Common myeloid progenitor, CD34-positive (primary cell): ENCODE results near the gene TIMD4. TPM values are rescaled to one million over a fixed set of nuclear protein-coding genes. Genes with fewer than 3 reads are reported as not detected.

Source experiments
- CTCF ChIA-PET: fragments of 350-600 bp; sonication (Branson Sonifier 250); formaldehyde crosslinking; loops from one replicate; lab custom pipeline; 2021; ENCODE audit warnings: antibody characterized with exemption; lab: Charles Lee
- POLR2A ChIA-PET: fragments of 350-600 bp; sonication (Branson Sonifier 250); formaldehyde crosslinking; loops from one replicate; lab custom pipeline; 2021; ENCODE audit warnings: antibody characterized with exemption; lab: Charles Lee
- DNase-seq, 3 donors: peaks; one replicate each; pipeline versions ENCODE4 v3.0.0 to v3.0.0-alpha.2; 2013
- H3K27ac ChIP-seq, 2 experiments: 1 replicate in 1 of 2; 2 replicates in 1 of 2; pipeline ENCODE4 v1.7.0; 2013; ENCODE audit warnings: inconsistent platforms in 2 of 2, low read length in 2 of 2, mild to moderate bottlenecking in 2 of 2, low read depth in 1 of 2, moderate library complexity in 1 of 2; ENCODE audit not compliant: severe bottlenecking in 2 of 2, insufficient read depth in 1 of 2, poor library complexity in 1 of 2
- H3K27me3 ChIP-seq, 5 experiments: replicated peaks in 2 of 5; 1 replicate in 3 of 5; 2 replicates in 2 of 5; pipeline versions ENCODE4 v1.6.1 to v1.7.0; 2013; ENCODE audit warnings: low read length in 4 of 5, mild to moderate bottlenecking in 2 of 5, moderate library complexity in 2 of 5, inconsistent platforms in 1 of 5; ENCODE audit not compliant: insufficient read depth in 5 of 5, control insufficient read depth in 4 of 5
- H3K36me3 ChIP-seq, 4 experiments: 1 replicate in 2 of 4; 2 replicates in 2 of 4; pipeline versions ENCODE4 v1.6.1 to v1.7.0; 2013; ENCODE audit warnings: low read length in 3 of 4, control low read depth in 1 of 4, mild to moderate bottlenecking in 1 of 4; ENCODE audit not compliant: control insufficient read depth in 4 of 4, insufficient read depth in 4 of 4
- H3K4me1 ChIP-seq, 4 experiments: 1 replicate in 3 of 4; 2 replicates in 1 of 4; pipeline versions ENCODE4 v1.6.1 to v1.7.1; 2013; ENCODE audit warnings: low read length in 3 of 4, mild to moderate bottlenecking in 3 of 4, control low read depth in 1 of 4, inconsistent platforms in 1 of 4, moderate library complexity in 1 of 4; ENCODE audit not compliant: control insufficient read depth in 4 of 4, insufficient read depth in 4 of 4; ENCODE audit errors: control extremely low read depth in 1 of 4
- H3K4me3 ChIP-seq, 7 experiments: 1 replicate in 4 of 7; 2 replicates in 3 of 7; pipeline versions ENCODE4 v1.5.1 to v1.7.0; 2013; ENCODE audit warnings: mild to moderate bottlenecking in 7 of 7, low read length in 6 of 7, moderate library complexity in 6 of 7, inconsistent platforms in 2 of 7, low read depth in 2 of 7, control low read depth in 1 of 7; ENCODE audit not compliant: insufficient read depth in 4 of 7, control insufficient read depth in 1 of 7; ENCODE audit errors: extremely low read depth in 1 of 7
- H3K9me3 ChIP-seq, 5 experiments: 1 replicate in 4 of 5; 2 replicates in 1 of 5; pipeline versions ENCODE4 v1.6.1 to v1.7.1; 2013; ENCODE audit warnings: low read length in 4 of 5, mild to moderate bottlenecking in 2 of 5, inconsistent platforms in 1 of 5, low read depth in 1 of 5, moderate library complexity in 1 of 5; ENCODE audit not compliant: control insufficient read depth in 4 of 5, insufficient read depth in 2 of 5; ENCODE audit errors: control extremely low read depth in 1 of 5
- WGBS: methylation state at CpG from one replicate; pipeline ENCODE4 v1.1.5; 2013; ENCODE audit not compliant: insufficient coverage; 5-methylcytosine and 5-hydroxymethylcytosine counted together
- polyA plus RNA-seq: library from polyadenylated mRNA; unstranded; fragments of 120-200 nt; gene quantifications from one replicate; pipeline ENCODE4 v1.2.1, GENCODE V29; 2013

The TIMD4 gene
- polyA plus RNA-seq, result not detected

DNA sequence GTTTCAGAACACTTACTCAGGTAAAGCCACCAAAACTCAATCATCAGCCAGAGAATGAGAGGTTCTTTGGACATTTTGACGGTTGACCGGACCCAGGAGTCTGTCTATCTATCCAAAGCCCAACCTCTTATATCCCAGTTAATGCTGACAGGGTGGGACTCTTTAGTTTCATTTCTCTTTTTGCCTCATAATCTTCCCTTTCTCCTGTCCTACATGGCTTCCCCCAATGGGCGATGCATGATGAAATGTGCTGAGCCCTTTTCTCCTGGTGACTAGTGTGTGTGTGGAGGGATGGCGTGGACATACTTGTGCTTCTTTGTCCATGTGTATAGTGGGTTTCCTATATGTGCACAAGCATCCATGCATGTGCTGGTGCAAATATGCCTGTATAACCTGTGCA is at the start of gene TIMD4:
TIMD4 (minus strand) TSS at position 102 of the 400 bp plus-strand sequence; CDS start at position 74, 28 bp downstream.
- H3K36me3 ChIP-seq, result no peaks in the 10 kb centered on the region
- H3K4me1 ChIP-seq, result no peaks in the 10 kb centered on the region
- DNase-seq, result no peak
- ChIA-PET POLR2A (no interaction called here), CTCF (no interaction called here)
- H3K27me3 ChIP-seq, result no peaks in the 10 kb centered on the region
- WGBS, result 100% methylated on average over 2 of the region's 4 CpGs
- H3K9me3 ChIP-seq, result peaks cover 0 to 5% (median 0%) of the 10 kb centered on the region in 5 experiments
- H3K27ac ChIP-seq, result no peak within 1 kb of the TSS
- no peak within 1 kb of the TSS for H3K4me3 ChIP-seq

DNA sequence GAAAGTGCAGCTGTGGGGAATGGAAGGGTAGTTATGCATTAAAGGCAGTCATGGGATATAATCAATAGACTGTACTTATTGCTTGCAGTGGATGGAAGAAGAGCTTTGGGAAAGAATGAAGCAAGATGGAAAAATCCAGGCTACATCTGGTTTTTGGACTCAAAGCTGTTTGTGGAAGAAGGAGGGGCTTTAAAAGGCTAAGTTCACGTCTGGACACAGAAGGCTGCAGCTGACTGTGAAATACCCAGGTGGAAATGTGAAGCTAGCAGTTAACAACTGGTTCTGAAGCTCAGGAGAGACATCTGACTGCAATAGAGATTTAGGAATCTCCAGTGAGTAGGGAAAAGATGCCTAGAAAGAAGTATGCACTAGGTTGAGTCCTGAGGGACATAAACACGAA is 43.2 kb upstream of the TIMD4 start:
- no peak for DNase-seq
- Histone ChIP-seq H3K4me3 (no peak overlapping the region), H3K27me3 (no peaks in the 10 kb centered on the region), H3K27ac (no peak overlapping the region), H3K4me1 (no peaks in the 10 kb centered on the region), H3K9me3 (no peaks in the 10 kb centered on the region), H3K36me3 (no peaks in the 10 kb centered on the region)
- CTCF ChIA-PET, result no interaction called here
- 84% methylated on average over 2 of the region's 2 CpGs for WGBS
- POLR2A ChIA-PET, result no interaction called here

DNA sequence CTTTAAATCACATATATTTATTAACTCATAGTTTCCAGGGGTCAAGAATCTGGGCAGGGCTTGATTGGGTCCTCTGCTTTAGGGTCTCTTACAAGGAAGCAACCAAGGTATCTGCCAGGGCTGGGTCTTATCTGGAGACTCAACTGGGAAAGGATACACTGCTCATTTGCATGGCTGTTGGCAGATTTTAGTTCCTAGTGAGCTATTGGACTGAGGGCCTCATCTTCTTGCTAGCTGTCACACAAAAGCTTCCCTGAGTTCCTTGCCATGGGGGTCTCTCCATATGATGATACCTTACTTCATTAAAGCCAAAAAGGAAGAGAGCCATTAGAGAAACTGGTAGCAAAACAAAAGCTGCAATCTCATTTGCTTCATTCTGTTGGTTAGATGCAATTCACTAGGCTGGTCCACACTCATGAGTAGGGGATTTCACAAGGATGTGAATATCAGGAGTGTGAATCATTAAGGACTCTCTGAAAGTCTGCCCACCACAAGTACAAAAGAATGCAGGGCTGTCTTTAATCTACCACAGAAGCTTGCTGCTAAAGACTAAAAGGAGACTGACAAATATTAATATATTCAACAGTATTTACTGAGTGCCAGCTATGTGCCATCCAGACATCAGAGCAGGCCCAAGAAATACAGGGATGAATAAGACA is 42.0 kb upstream of the TIMD4 start:
- H3K27ac ChIP-seq, result no peak overlapping the region
- no peak overlapping the region for H3K4me3 ChIP-seq
- no peaks in the 10 kb centered on the region for H3K36me3 ChIP-seq
- ChIA-PET CTCF (no interaction called here), POLR2A (no interaction called here)
- DNase-seq, result no peak
- H3K9me3 ChIP-seq, result peaks cover 0 to 2% (median 0%) of the 10 kb centered on the region in 5 experiments
- no peaks in the 10 kb centered on the region for H3K4me1 ChIP-seq
- no peaks in the 10 kb centered on the region for H3K27me3 ChIP-seq

DNA sequence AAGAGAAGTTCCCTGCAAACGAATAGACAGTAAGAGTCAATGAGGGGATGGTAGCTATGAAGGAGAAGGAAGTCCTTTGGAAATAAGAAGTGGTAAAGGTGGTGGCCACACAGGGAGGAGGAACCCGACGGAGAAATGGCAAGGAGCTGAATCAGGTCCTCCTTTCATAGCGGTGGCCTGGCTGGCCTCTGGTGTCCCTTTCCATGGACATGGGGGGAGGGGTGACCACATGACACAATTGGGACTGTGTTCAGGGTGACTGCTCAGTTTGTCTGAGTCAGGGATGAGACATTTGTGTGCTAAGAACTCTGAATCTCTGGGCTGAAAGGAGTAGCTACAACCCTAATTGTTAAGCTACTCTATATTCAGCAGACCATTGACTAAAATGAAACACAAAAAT is 28.7 kb upstream of the TIMD4 start:
- CTCF ChIA-PET, result no interaction called here
- POLR2A ChIA-PET, result no interaction called here
- H3K36me3 ChIP-seq, result no peaks in the 10 kb centered on the region
- no peak for DNase-seq
- no peaks in the 10 kb centered on the region for H3K4me1 ChIP-seq
- no peak overlapping the region for H3K4me3 ChIP-seq
- 84% methylated on average over 4 of the region's 4 CpGs for WGBS
- no peak overlapping the region for H3K27ac ChIP-seq
- H3K9me3 ChIP-seq, result no peaks in the 10 kb centered on the region
- no peaks in the 10 kb centered on the region for H3K27me3 ChIP-seq

DNA sequence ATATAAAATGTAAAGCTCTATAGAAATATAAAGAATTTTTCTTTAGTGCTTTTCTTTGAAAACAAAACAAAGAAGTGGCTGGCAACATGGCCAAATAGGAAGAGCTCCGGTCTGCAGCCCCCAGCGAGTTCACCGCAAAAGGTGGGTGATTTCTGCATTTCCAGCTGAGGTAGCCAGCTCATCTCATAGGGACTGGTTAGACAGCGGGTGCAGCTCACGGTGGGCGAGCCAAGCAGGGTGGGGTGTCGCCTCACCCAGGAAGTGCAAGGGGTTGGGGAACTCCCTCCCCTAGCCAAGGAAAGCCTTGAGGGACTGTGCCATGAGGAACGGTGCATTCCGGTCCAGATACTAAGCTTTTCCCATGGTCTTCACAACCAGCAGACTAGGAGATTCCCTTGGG is 21.0 kb upstream of the TIMD4 start:
- WGBS, result 99% methylated on average over 9 of the region's 9 CpGs
- ChIA-PET CTCF (no interaction called here), POLR2A (no interaction called here)
- H3K27ac ChIP-seq, result no peak overlapping the region
- peaks cover 0 to 15% (median 6%) of the 10 kb centered on the region in 4 experiments for H3K4me1 ChIP-seq
- no peak overlapping the region for H3K4me3 ChIP-seq
- no peaks in the 10 kb centered on the region for H3K9me3 ChIP-seq
- no peaks in the 10 kb centered on the region for H3K27me3 ChIP-seq
- DNase-seq, result no peak
- no peaks in the 10 kb centered on the region for H3K36me3 ChIP-seq

DNA sequence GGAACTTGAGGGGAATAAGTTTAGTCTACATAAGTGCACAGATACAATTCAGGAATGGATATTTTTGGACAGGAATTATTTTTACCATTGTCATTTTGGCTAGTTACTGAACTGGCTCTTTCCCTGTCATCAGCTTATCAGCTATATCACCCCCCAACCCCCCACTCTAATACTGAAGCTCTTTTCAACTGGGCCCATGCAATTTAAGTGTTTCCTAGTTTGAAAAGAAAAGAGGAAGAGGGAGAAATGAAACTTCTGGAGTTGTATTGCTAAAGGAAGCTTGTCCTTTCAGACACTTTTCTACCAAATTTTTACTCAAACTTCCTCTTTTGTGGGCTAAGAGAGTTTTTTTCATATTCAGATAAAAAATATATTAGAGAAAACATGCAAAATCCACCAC is 18.5 kb upstream of the TIMD4 start:
- no peaks in the 10 kb centered on the region for H3K27me3 ChIP-seq
- H3K27ac ChIP-seq, result no peak overlapping the region
- CTCF ChIA-PET, result no interaction called here
- POLR2A ChIA-PET, result no interaction called here
- H3K9me3 ChIP-seq, result no peaks in the 10 kb centered on the region
- no peaks in the 10 kb centered on the region for H3K36me3 ChIP-seq
- peaks cover 0 to 15% (median 6%) of the 10 kb centered on the region in 4 experiments for H3K4me1 ChIP-seq
- no peak overlapping the region for H3K4me3 ChIP-seq
- DNase-seq, result peak; percentile 10 to 40 (median 34)

DNA sequence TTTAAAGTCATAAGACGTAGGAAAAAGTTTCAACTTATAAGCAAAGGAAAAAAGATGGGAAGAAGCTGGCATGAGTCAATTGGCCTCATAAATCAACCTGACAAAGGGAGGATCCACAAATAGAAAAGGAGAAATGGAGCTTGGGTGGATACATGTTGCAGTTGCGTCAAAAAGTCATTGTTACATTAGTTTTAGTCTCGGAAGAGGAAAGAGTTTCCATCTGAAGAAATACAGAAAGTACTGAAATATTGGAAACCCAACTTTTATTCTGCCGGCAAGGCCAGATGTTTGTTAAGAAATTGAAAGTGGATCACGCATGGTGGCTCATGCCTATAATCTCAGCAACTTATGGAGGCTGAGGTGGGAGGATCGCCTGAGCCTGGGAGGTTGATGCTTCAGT is 11.3 kb upstream of the TIMD4 start:
- ChIA-PET POLR2A (no interaction called here), CTCF (no interaction called here)
- DNase-seq, result no peak
- H3K4me1 ChIP-seq, result no peaks in the 10 kb centered on the region
- no peaks in the 10 kb centered on the region for H3K27me3 ChIP-seq
- 98% methylated on average over 4 of the region's 6 CpGs for whole genome bisulfite sequencing
- H3K9me3 ChIP-seq, result no peaks in the 10 kb centered on the region
- H3K4me3 ChIP-seq, result no peak overlapping the region
- no peaks in the 10 kb centered on the region for H3K36me3 ChIP-seq
- no peak overlapping the region for H3K27ac ChIP-seq
